Embryonic facial prominence (tissue), 1 donor: Measurements from ENCODE around the gene COX10.
"Not testable (repeated sequence)": the region's sequence is repeated elsewhere in the genome, so short reads cannot be mapped to it uniquely, and the experiment has no call there.

ENCODE experiments used
- DNase-seq: peaks from one replicate; pipeline ENCODE4 v3.0.0-alpha.2; 2016; ENCODE audit errors: extremely low spot score

Gene COX10

GRCh38 chr17:14069251-14070021 lies at the start of gene COX10:
TSS of gene COX10 (plus strand) at chr17:14069504. CDS start at chr17:14069606, 102 bp downstream.
- DNase-seq, result peak; percentile 73

GRCh38 chr17:14021651-14022294 lies 47.5 kb upstream of the COX10 start:
- DNase-seq, result not testable (repeated sequence)

DNA sequence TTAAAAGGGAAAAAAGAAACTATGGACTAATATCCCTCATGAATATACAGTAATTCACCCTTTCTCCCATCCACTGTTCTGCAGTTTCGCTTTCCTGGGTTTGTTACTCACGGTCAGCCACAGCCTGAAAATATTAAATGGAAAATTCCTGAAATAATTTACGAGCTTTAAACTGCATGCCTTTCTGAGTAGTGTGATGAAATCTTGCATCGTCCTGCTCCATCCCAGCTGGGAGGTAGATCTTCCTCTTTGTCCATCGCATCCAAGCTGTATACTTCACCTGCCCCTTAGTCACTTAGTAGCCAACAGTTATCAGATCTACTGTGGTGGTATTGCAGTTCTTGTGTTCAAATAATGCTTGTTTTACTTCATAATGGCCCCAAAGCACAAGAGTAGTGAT lies 39.5 kb upstream of the COX10 start:
- DNase-seq, result not testable (repeated sequence)

DNA sequence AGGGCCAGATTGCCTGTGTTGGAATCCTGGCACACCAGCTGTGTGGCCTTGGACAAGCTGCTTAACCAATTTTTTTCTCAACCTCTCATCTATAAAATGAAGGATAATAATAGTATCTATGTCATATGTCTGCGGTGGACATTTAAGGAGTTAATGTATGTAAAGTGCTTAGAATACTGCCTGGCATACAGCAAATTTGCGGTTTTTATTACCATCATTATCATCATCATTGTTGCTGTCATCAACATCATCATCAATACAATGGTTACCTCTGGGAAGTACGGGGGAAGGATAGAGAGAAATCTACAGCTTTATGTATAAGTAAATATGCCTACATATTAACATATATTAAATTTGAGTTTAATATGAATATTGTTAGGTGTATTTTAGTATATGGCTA lies 37.1 kb upstream of the COX10 start:
- no peak for DNase-seq

DNA sequence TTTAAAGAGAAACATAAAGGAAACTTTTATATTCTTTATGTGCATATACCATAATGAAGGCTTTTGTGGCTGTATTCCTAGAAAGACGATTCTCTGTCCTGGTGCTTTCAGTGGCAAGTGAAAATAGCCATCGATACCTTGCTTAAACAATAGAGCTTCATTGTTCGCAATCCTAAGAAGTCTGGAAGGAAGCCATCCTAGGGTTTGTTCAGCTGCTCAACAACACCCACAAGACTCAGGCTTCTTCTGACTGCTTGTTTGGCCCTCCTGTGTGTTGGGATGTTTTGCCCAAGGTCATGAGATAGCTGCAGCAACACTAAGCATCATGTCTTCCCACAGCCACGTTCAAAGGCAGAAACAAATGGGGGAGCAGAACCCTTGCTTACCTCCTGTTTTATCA lies 36.1 kb upstream of the COX10 start:
- no peak for DNase-seq

- no peak for DNase-seq
Observed at GRCh38 chr17:14037453-14037852, 31.9 kb upstream of the COX10 start.

GRCh38 chr17:14038206-14038605 lies 31.1 kb upstream of the COX10 start:
- no peak for DNase-seq

GRCh38 chr17:14042411-14042810 lies 26.9 kb upstream of the COX10 start:
- no peak for DNase-seq

DNA sequence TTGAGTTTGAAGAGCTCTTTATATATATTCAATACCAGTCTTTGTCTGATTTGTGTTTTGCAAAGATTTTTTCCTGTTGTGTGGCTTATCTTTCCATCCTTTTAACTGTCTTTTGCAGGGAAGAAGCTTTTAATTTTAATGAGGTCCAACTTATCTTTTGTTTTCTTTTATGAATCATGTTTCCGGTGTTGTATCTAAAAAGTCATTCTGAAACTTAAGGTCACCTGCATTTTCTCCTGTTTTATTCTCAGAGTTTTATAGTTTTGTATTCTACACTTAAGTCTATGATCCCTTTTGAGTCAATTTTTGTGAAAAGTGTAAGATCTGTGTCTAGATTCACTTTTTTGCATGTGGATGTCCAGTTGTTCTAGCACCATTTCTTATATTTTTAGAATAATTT lies 24.6 kb upstream of the COX10 start:
- no peak for DNase-seq

- no peak for DNase-seq
Observed at GRCh38 chr17:14046978-14047377, 22.3 kb upstream of the COX10 start.

- no peak for DNase-seq
Observed at GRCh38 chr17:14047591-14047990, 21.7 kb upstream of the COX10 start.

- no peak for DNase-seq
Observed at GRCh38 chr17:14048169-14048568, 21.1 kb upstream of the COX10 start.

- no peak for DNase-seq
Observed at GRCh38 chr17:14050616-14051015, 18.7 kb upstream of the COX10 start.

DNA sequence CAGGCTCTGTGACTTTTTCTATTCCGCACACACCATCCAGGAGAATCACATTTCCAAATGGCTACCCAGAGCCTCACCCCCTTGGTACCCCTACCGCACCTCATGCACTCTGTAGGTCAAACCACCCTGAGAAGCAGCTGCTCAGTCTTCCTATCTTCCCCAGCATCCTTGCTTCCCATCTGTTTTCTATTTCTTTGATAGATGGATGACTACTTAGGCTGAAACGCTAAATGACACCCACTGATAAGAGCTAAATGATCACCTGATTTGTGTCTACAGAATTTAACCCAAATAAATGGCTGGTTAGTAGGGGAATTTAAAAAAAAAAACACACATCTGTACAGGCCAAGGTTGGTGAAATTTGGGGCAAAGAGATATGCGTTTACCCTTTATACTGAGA lies 17.6 kb upstream of the COX10 start:
- DNase-seq, result no peak

GRCh38 chr17:14052886-14053615 lies 16.3 kb upstream of the COX10 start:
- DNase-seq, result no peak

DNA sequence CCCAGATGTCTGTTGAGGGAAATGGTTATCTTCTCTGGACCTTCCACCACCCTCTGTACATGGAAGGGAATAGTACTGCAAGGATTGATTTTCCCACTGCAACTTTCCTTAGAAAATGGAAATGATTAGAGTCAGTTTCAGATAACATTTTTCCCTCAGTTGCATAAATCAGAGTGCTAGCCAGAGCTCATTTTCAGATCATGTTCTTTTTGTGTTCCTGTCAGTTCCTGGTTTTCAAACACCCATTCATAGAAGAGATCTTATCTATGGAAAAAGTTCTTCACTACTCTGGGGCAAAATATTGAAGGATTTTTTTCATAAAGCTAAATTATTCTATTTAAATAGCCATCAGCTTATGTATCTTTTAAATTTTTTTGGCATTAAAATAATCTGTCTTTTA lies 11.7 kb upstream of the COX10 start:
- no peak for DNase-seq

- no peak for DNase-seq
Observed at GRCh38 chr17:14058051-14058450, 11.3 kb upstream of the COX10 start.

GRCh38 chr17:14060706-14061105 lies 8.6 kb upstream of the COX10 start:
- no peak for DNase-seq

GRCh38 chr17:14061666-14062560 lies 7.4 kb upstream of the COX10 start:
- no peak for DNase-seq

- no peak for DNase-seq
Observed at GRCh38 chr17:14067347-14067746, 2.0 kb upstream of the COX10 start.

- no peak for DNase-seq
Observed at GRCh38 chr17:14068542-14069250, 608 bp upstream of the COX10 start.
